Pancreas (tissue), 10 donors: ENCODE data around the gene MBOAT2. TPM values are rescaled to one million over a fixed set of nuclear protein-coding genes. Genes with fewer than 3 reads are reported as not detected.
A peak's percentile ranks its signal among the peaks of the same experiment; 100 is the strongest.
"Not testable (repeated sequence)": the region's sequence is repeated elsewhere in the genome, so short reads cannot be mapped to it uniquely, and the experiment has no call there.

Experiments used
- ATAC-seq, 4 donors: fragments of 200-7000 bp; cut with Tn5 transposase; one replicate each; pipeline versions ENCODE4 v1.8.0 to v1.9.1; 2020; ENCODE audit warnings: mild to moderate bottlenecking in 4 of 4, moderate library complexity in 4 of 4
- DNase-seq, 6 donors: peaks; one replicate each; pipeline ENCODE4 v3.0.0-alpha.2; 2020
- FAIRE-seq: peaks from 2 replicates; lab custom pipeline; 2012; peaks lifted over from hg19 to GRCh38; lab: Jason Lieb, UNC
- H3K27ac ChIP-seq, 4 donors: fragments of 200-600 bp; sonication (generic); 1 replicate in 3 of 4; 2 replicates in 1 of 4; pipeline versions ENCODE4 v1.5.0 to v1.8.0; 2020
- H3K27me3 ChIP-seq, 4 donors: fragments of 200-600 bp; one replicate each; pipeline ENCODE4 v1.8.0; 2021
- H3K36me3 ChIP-seq, 3 donors: fragments of 200-600 bp; sonication (generic) in 1 of 3; one replicate each; pipeline versions ENCODE4 v1.5.0 to v1.8.0; 2020 to 2021
- H3K4me1 ChIP-seq, 3 donors: fragments of 200-600 bp; one replicate each; pipeline ENCODE4 v1.8.0; 2021
- H3K4me3 ChIP-seq, 4 donors: fragments of 200-600 bp; sonication (generic) in 2 of 4; one replicate each; pipeline versions ENCODE4 v1.5.0 to v1.8.0; 2020 to 2021
- H3K9me3 ChIP-seq, 4 donors: fragments of 200-600 bp; one replicate each; pipeline ENCODE4 v1.8.0; 2021
- WGBS, 2 donors: extraction: QIAGEN DNeasy Blood & Tissue Kit; methylation state at CpG; one replicate each; pipeline ENCODE4 v1.1.7; 2013; 5-methylcytosine and 5-hydroxymethylcytosine counted together
- intact Hi-C, 3 donors: fragments of 100-400 bp; cut with DNase I; formaldehyde crosslinking; loops; one replicate each; pipeline versions ENCODE4 v1.11.1 to v1.14.2; 2022
- polyA plus RNA-seq, 2 donors: library from polyadenylated mRNA; stranded (reverse); fragments of 200-250 nt; gene quantifications; one replicate each; pipeline ENCODE4 v1.2.3, GENCODE V29; 2013
- total RNA-seq, 6 donors: library from RNA; stranded (reverse); fragmentation: NEBNext Ultra II Directional in 4 of 6; extraction: Animal tissue kit (Norgen Biotek cat#: 25700) in 4 of 6; gene quantifications; one replicate each; pipeline versions ENCODE4 v1.2.1 to v1.2.4, GENCODE V29; 2021 to 2023
- TF ChIP-seq, protein P1 (sequence below), 4 donors: fragments of 200-600 bp; sonication (generic) in 3 of 4; IDR thresholded peaks; one replicate each; pipeline versions ENCODE4 v1.5.0 to v1.8.0; 2021; ENCODE audit warnings: antibody characterized with exemption in 4 of 4
- donor health status: healthy with polysubstance abuse.
- donor health status: DM: no; HTN: no; CAD: no; lungs with moderate emphysema.
- donor health status: DM: no; HTN: no; CAD: no.
- donor health status: control.
- donor health status: control.
- donor health status: Bipolar disorder and iron deficiency.
- donor health status: DM: yes; HTN: yes; CAD: no.
- donor health status: DM: no; HTN: no; CAD: no.
- donor health status: DM: no; HTN: no; CAD: no.
- donor health status: DM: yes; HTN: yes; CAD: no.

The MBOAT2 gene
- total and polyA plus RNA-seq, 8 donors: 1.2 to 5.7 (median 2.5) TPM

DNA sequence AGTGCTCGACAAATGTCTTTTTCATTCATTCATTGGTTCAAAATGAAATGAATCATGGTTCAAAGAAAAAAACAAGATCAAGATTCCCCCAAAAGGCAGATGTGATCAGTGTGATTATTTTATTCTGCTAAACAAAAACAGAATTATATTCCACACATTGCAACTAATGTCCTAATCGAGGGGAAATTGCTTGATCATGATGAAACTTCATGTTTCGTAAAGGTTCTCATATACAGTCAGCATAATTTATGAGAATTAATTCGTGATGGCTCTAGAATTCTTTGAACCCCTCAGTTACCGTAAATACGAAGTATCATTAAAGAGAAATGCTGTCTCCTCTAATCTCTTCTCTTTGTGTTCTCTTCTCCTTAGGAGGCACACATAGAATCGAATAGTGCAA lies 42.1 kb upstream of the MBOAT2 start:
- intact Hi-C loops: no loop called here
- no peak overlapping the region for H3K4me3 ChIP-seq
- H3K27ac ChIP-seq: no peak overlapping the region
- FAIRE-seq: no peak
- TF ChIP-seq, protein P1, sequence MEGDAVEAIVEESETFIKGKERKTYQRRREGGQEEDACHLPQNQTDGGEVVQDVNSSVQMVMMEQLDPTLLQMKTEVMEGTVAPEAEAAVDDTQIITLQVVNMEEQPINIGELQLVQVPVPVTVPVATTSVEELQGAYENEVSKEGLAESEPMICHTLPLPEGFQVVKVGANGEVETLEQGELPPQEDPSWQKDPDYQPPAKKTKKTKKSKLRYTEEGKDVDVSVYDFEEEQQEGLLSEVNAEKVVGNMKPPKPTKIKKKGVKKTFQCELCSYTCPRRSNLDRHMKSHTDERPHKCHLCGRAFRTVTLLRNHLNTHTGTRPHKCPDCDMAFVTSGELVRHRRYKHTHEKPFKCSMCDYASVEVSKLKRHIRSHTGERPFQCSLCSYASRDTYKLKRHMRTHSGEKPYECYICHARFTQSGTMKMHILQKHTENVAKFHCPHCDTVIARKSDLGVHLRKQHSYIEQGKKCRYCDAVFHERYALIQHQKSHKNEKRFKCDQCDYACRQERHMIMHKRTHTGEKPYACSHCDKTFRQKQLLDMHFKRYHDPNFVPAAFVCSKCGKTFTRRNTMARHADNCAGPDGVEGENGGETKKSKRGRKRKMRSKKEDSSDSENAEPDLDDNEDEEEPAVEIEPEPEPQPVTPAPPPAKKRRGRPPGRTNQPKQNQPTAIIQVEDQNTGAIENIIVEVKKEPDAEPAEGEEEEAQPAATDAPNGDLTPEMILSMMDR (IDR thresholded peaks at IDR 0.05): no peak
- H3K4me1 ChIP-seq: no peaks in the 10 kb centered on the region
- WGBS, 2 donors: 67 to 73% methylated on average over 7 of the region's 7 CpGs
- DNase-seq: no peak
- no peaks in the 10 kb centered on the region for H3K36me3 ChIP-seq
- no peak for ATAC-seq
- no peaks in the 10 kb centered on the region for H3K9me3 ChIP-seq
- H3K27me3 ChIP-seq: no peaks in the 10 kb centered on the region

DNA sequence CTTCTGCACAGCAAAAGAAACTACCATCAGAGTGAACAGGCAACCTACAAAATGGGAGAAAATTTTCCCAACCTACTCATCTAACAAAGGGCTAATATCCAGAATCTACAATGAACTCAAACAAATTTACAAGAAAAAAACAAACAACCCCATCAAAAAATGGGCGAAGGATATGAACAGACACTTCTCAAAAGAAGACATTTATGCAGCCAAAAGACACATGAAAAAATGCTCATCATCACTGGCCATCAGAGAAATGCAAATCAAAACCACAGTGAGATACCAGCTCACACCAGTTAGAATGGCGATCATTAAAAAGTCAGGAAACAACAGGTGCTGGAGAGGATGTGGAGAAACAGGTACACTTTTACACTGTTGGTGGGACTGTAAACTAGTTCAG lies 40.0 kb upstream of the MBOAT2 start:
- intact Hi-C loops, ATAC-seq, FAIRE-seq, H3K27ac ChIP-seq, H3K36me3 ChIP-seq, H3K4me1 ChIP-seq, H3K9me3 ChIP-seq, H3K27me3 ChIP-seq, H3K4me3 ChIP-seq, DNase-seq: not testable (repeated sequence)
- WGBS, 2 donors: 76 to 80% methylated on average over 1 to 2 of the region's 2 CpGs

DNA sequence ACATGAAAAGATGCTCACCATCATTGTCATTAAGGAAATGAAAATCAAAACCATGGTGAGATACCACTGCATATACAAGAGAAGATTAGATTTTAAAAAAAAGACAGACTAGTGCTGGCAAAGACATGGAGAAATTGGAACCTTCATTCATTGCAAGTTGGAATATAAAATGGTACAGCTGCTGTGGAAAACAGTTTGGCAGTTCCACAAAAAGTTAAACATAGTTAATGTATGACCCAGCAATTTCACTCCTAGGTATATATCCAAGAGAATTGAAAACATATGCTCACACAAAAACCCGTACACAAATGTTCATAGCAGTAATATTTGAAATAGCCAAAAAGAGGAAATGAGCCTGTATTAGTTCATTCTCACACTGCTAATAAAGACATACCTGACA lies 33.7 kb upstream of the MBOAT2 start:
- no peak for DNase-seq
- no peak for FAIRE-seq
- intact Hi-C loops: no loop called here
- WGBS, 2 donors: 0 to 41% methylated on average over 1 of the region's 1 CpG
- Histone ChIP-seq H3K9me3 (no peaks in the 10 kb centered on the region), H3K4me1 (no peaks in the 10 kb centered on the region), H3K4me3 (no peak overlapping the region), H3K27me3 (no peaks in the 10 kb centered on the region), H3K27ac (no peak overlapping the region), H3K36me3 (no peaks in the 10 kb centered on the region)
- ATAC-seq: no peak
- TF ChIP-seq, protein P1 (IDR thresholded peaks at IDR 0.05): no peak

DNA sequence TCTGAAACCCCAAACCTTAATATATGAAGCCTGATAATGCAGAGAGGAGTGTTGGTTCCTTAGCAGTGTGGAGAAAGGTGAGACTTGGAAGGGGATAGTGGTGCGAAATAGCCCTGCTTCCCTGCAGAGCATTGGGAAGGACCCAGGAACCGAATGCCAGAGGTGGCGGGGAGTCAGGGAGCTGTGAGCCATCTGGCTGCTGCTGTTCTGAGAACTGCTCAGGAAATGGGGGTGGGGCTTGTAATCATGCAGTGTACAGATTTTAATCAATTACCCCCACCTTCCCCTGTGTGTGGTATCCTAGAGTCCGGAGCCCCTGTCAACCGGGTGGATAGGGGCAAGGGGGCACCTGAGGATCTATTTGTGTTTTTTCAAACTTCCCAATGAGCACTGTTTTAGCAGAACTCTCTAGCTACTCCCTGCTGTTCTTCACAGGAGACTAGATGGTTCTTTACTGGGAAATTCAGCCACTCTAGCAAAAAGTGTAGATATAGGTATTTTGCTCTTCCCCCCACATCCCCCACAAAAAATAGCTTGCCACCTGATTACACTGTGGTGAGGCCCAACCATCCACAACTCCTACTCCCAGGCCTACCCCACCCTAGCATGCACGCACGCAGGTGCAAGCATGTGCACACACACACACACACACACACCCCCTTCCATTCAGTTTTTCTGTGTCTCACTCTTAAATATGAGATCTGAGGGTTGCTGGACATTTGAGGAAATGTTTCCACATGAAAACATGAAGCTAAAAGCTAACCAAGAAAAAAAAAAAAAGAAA lies 30.1 kb upstream of the MBOAT2 start:
- intact Hi-C loops: no loop called here
- no peak for FAIRE-seq
- 83 to 85% methylated on average over 7 of the region's 7 CpGs for WGBS, 2 donors

DNA sequence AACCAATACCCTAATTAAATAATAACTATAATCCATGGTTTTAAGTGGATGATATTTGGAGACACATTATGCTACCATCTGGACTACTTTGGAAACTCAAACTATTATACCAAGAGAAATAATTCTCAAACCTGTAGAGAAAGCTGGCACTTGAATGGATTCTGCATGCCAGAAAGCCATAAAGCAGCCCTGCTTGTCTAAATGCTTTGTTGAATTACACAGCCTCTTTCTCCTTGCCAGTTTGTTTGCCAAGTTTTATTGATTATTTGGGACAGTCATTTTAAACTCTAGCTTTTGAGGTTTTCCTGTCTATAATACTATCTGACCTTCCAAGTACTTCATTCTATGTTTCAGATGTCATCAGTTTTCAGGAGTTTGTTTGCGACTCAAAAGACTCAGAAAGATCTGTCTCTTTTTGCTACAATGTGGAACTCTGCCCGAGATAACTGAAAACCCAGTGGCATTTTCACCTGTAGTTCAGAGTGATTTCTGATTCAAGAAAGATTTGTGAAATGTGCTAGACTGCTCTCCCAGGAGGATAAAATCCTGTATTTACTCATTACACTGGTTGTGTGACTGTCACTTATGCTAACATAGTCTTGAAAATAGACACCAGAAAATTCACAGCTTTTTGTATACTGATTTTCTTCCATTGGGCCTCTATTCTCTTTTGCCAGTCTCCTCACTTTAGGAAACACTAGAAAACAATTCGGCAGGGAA lies 29.2 kb upstream of the MBOAT2 start:
- Histone ChIP-seq H3K27ac (no peak overlapping the region), H3K27me3 (no peaks in the 10 kb centered on the region), H3K4me1 (no peaks in the 10 kb centered on the region), H3K36me3 (no peaks in the 10 kb centered on the region), H3K4me3 (no peak overlapping the region), H3K9me3 (no peaks in the 10 kb centered on the region)
- TF ChIP-seq, protein P1 (IDR thresholded peaks at IDR 0.05): no peak
- DNase-seq: no peak
- WGBS, 2 donors: 28 to 33% methylated on average over 3 of the region's 3 CpGs
- no peak for FAIRE-seq
- intact Hi-C loops: no loop called here
- ATAC-seq: peak in 3 of 4 donors; percentile 35 to 70 (median 56)

More for the DNA sequence above, 30.1 kb upstream of the MBOAT2 start:
- ATAC-seq: no peak
- no peak overlapping the region for H3K27ac ChIP-seq
- H3K4me1 ChIP-seq: no peaks in the 10 kb centered on the region
- no peak for DNase-seq
- TF ChIP-seq, protein P1 (IDR thresholded peaks at IDR 0.05): no peak
- no peak overlapping the region for H3K4me3 ChIP-seq
- no peaks in the 10 kb centered on the region for H3K27me3 ChIP-seq
- H3K36me3 ChIP-seq: no peaks in the 10 kb centered on the region
- H3K9me3 ChIP-seq: no peaks in the 10 kb centered on the region
